Stimulated activated naive B cell treated with anti-CD40 and anti-IgM and Interleukin-4, amounts not matched to agents 10 μg/mL and 1 μg/mL and 100 μg/mL, for 72 hours (primary cell): ENCODE data around the gene TBC1D9B.

Experiments
- ATAC-seq, 2 donors: fragments of 150-1000 bp; cut with Tn5 transposase; replicated peaks; 2 replicates each; pipeline ENCODE4 v1.10.0; 2021; ENCODE audit warnings: moderate library complexity in 1 of 2
- DNase-seq: peaks from one replicate; pipeline ENCODE4 v3.0.0; 2021
- H3K27ac Mint-ChIP-seq: one replicate; pipeline ENCODE4 v1.8.0; 2022; ENCODE audit warnings: mild to moderate bottlenecking, mixed read lengths
- H3K27me3 Mint-ChIP-seq, 2 donors: one replicate each; pipeline ENCODE4 v1.8.0; 2022; ENCODE audit warnings: mixed read lengths in 2 of 2
- H3K36me3 Mint-ChIP-seq, 2 donors: one replicate each; pipeline ENCODE4 v1.8.0; 2022; ENCODE audit warnings: mixed read lengths in 2 of 2, mild to moderate bottlenecking in 1 of 2
- H3K4me1 Mint-ChIP-seq, 2 donors: one replicate each; pipeline ENCODE4 v1.8.0; 2022; ENCODE audit warnings: mixed read lengths in 2 of 2, mild to moderate bottlenecking in 1 of 2
- H3K4me3 Mint-ChIP-seq, 2 donors: one replicate each; pipeline ENCODE4 v1.8.0; 2022; ENCODE audit warnings: mild to moderate bottlenecking in 2 of 2, mixed read lengths in 2 of 2, moderate library complexity in 1 of 2
- H3K9me3 Mint-ChIP-seq, 2 donors: one replicate each; pipeline ENCODE4 v1.8.0; 2022; ENCODE audit warnings: mixed read lengths in 2 of 2, mild to moderate bottlenecking in 1 of 2

TBC1D9B gene

GRCh38 chr5:179816796-179817469 is 90.8 kb downstream of the TBC1D9B start:
- no peak for ATAC-seq
- H3K4me3 Mint-ChIP-seq = peak overlapping the region; percentile 67 to 92
- H3K4me1 Mint-ChIP-seq = peaks cover 28 to 54% of the 10 kb centered on the region in 2 donors
- DNase-seq = no peak
- H3K36me3 Mint-ChIP-seq = peaks cover 20 to 37% of the 10 kb centered on the region in 2 donors
- H3K9me3 Mint-ChIP-seq = no peaks in the 10 kb centered on the region
- peak overlapping the region; percentile 85 for H3K27ac Mint-ChIP-seq
- H3K27me3 Mint-ChIP-seq = no peaks in the 10 kb centered on the region

- Mint-ChIP-seq H3K4me3 (peak overlapping the region in 1 of 2 donors; percentile 92), H3K36me3 (peaks cover 19 to 37% of the 10 kb centered on the region in 2 donors), H3K9me3 (no peaks in the 10 kb centered on the region), H3K4me1 (peaks cover 27 to 49% of the 10 kb centered on the region in 2 donors), H3K27me3 (no peaks in the 10 kb centered on the region), H3K27ac (no peak overlapping the region)
- DNase-seq (no peak), ATAC-seq (no peak)
Observed at GRCh38 chr5:179816401-179816795, 91.3 kb downstream of the TBC1D9B start.

GRCh38 chr5:179815491-179816249 is 92.0 kb downstream of the TBC1D9B start:
- DNase-seq = no peak
- Mint-ChIP-seq H3K27ac (peak overlapping the region; percentile 32), H3K36me3 (peaks cover 17 to 37% of the 10 kb centered on the region in 2 donors), H3K4me1 (peaks cover 27 to 47% of the 10 kb centered on the region in 2 donors), H3K9me3 (no peaks in the 10 kb centered on the region), H3K27me3 (no peaks in the 10 kb centered on the region), H3K4me3 (peak overlapping the region; percentile 45 to 75)
- ATAC-seq = no peak

GRCh38 chr5:179814090-179814489 is 93.6 kb downstream of the TBC1D9B start:
- H3K27me3 Mint-ChIP-seq = no peaks in the 10 kb centered on the region
- no peak overlapping the region for H3K4me3 Mint-ChIP-seq
- H3K27ac Mint-ChIP-seq = no peak overlapping the region
- no peak for DNase-seq
- no peak for ATAC-seq
- H3K4me1 Mint-ChIP-seq = peaks cover 17 to 32% of the 10 kb centered on the region in 2 donors
- H3K9me3 Mint-ChIP-seq = no peaks in the 10 kb centered on the region
- peaks cover 19 to 37% of the 10 kb centered on the region in 2 donors for H3K36me3 Mint-ChIP-seq

GRCh38 chr5:179812997-179813607 is 94.6 kb downstream of the TBC1D9B start:
- DNase-seq = no peak
- H3K27ac Mint-ChIP-seq = no peak overlapping the region
- H3K27me3 Mint-ChIP-seq = no peaks in the 10 kb centered on the region
- H3K4me1 Mint-ChIP-seq = peaks cover 10 to 22% of the 10 kb centered on the region in 2 donors
- H3K4me3 Mint-ChIP-seq = no peak overlapping the region
- H3K36me3 Mint-ChIP-seq = peaks cover 19 to 37% of the 10 kb centered on the region in 2 donors
- no peak for ATAC-seq
- H3K9me3 Mint-ChIP-seq = no peaks in the 10 kb centered on the region

GRCh38 chr5:179812135-179812825 is 95.4 kb downstream of the TBC1D9B start:
- no peak for DNase-seq
- Mint-ChIP-seq H3K9me3 (no peaks in the 10 kb centered on the region), H3K27ac (no peak overlapping the region), H3K36me3 (peaks cover 19 to 37% of the 10 kb centered on the region in 2 donors), H3K4me1 (peaks cover 5 to 14% of the 10 kb centered on the region in 2 donors), H3K27me3 (no peaks in the 10 kb centered on the region), H3K4me3 (no peak overlapping the region)
- ATAC-seq = no peak
